SK-N-SH (cell line): ENCODE results near the gene KLHL30. TPM values are rescaled to one million over a fixed set of nuclear protein-coding genes. Genes with fewer than 3 reads are reported as not detected.

Source experiments
- CTCF ChIA-PET: fragments of 300-600, 350-600 bp; formaldehyde crosslinking; extraction: SDS; loops from one replicate; lab custom pipeline; 2021; lab: Yijun Ruan, JAX
- POLR2A ChIA-PET: fragments of 350-600 bp; sonication (Branson Sonifier 250); formaldehyde crosslinking; extraction: SDS; loops from one replicate; lab custom pipeline; 2020; ENCODE audit warnings: antibody characterized with exemption, inconsistent platforms; lab: Yijun Ruan, JAX
- DNase-seq: peaks from one replicate; pipeline ENCODE4 v3.0.0; 2012
- H2AFZ ChIP-seq: fragments of 200-600 bp; sonication (generic); 2 replicates; pipeline ENCODE4 v1.8.1; 2016; ENCODE audit warnings: antibody characterized with exemption, mild to moderate bottlenecking, low read depth
- H3F3A ChIP-seq: fragments of 200-600 bp; sonication (generic); replicated peaks from 2 replicates; pipeline ENCODE3; 2016; ENCODE audit warnings: antibody characterized with exemption, mild to moderate bottlenecking; ENCODE audit not compliant: insufficient read depth
- H3K27ac ChIP-seq, 2 experiments: fragments of 200-500 bp in 1 of 2; fragments of 200-600 bp in 1 of 2; sonication (Bioruptor generic) in 1 of 2; sonication (generic), shearing (Covaris generic) in 1 of 2; 2 replicates each; pipeline versions ENCODE4 v1.5.1 to v1.6.1; 2014 to 2016; ENCODE audit warnings: low read depth in 2 of 2, inconsistent platforms in 1 of 2, low read length in 1 of 2, mild to moderate bottlenecking in 1 of 2, mixed read lengths in 1 of 2
- H3K27me3 ChIP-seq: fragments of 200-600 bp; sonication (generic), shearing (Covaris generic); 2 replicates; pipeline ENCODE4 v1.6.1; 2016; ENCODE audit warnings: mixed run types; ENCODE audit not compliant: insufficient read depth
- H3K36me3 ChIP-seq, 2 experiments: fragments of 200-500 bp in 1 of 2; fragments of 200-600 bp in 1 of 2; sonication (Bioruptor generic) in 1 of 2; sonication (generic) in 1 of 2; replicated peaks in 1 of 2; 2 replicates each; pipeline versions ENCODE3 to v1.5.1; 2014 to 2016; ENCODE audit warnings: low read length in 1 of 2, mild to moderate bottlenecking in 1 of 2; ENCODE audit not compliant: insufficient read depth in 2 of 2, control insufficient read depth in 1 of 2
- H3K4me1 ChIP-seq, 2 experiments: fragments of 200-500 bp in 1 of 2; fragments of 200-600 bp in 1 of 2; sonication (Bioruptor generic) in 1 of 2; sonication (generic), shearing (Covaris generic) in 1 of 2; 2 replicates each; pipeline versions ENCODE4 v1.5.1 to v1.6.1; 2014 to 2016; ENCODE audit warnings: low read depth in 1 of 2, low read length in 1 of 2, mixed run types in 1 of 2; ENCODE audit not compliant: insufficient read depth in 2 of 2, control insufficient read depth in 1 of 2
- H3K4me2 ChIP-seq: fragments of 200-600 bp; sonication (generic), shearing (Covaris generic); 2 replicates; pipeline ENCODE4 v1.6.1; 2017; ENCODE audit warnings: mixed run types
- H3K4me3 ChIP-seq, 2 experiments: fragments of 200-500 bp in 1 of 2; fragments of 200-600 bp in 1 of 2; sonication (Bioruptor generic) in 1 of 2; sonication (generic), shearing (Covaris generic) in 1 of 2; 2 replicates each; pipeline versions ENCODE4 v1.5.1 to v1.8.1; 2014 to 2016; ENCODE audit warnings: low read depth in 2 of 2, inconsistent platforms in 1 of 2, low read length in 1 of 2, mild to moderate bottlenecking in 1 of 2, mixed read lengths in 1 of 2, moderate library complexity in 1 of 2
- H3K79me2 ChIP-seq: fragments of 200-600 bp; sonication (generic); 2 replicates; pipeline ENCODE4 v1.8.1; 2017; ENCODE audit warnings: mild to moderate bottlenecking; ENCODE audit not compliant: insufficient read depth
- H3K9ac ChIP-seq: fragments of 200-600 bp; sonication (generic); 2 replicates; pipeline ENCODE4 v1.6.1; 2017; ENCODE audit warnings: mixed run types
- H3K9me2 ChIP-seq: fragments of 200-600 bp; sonication (generic); 2 replicates; pipeline ENCODE4 v1.6.1; 2017; ENCODE audit warnings: mixed run types
- H3K9me3 ChIP-seq: fragments of 200-600 bp; sonication (generic); 2 replicates; pipeline ENCODE4 v1.6.1; 2017; ENCODE audit warnings: mixed run types, mild to moderate bottlenecking, moderate library complexity
- H4K20me1 ChIP-seq: fragments of 200-600 bp; sonication (generic); 2 replicates; pipeline ENCODE4 v1.6.1; 2017; ENCODE audit warnings: mild to moderate bottlenecking, mixed run types; ENCODE audit not compliant: insufficient read depth
- EZH2phosphoT487 ChIP-seq: fragments of 200-600 bp; sonication (generic); IDR thresholded peaks from 2 replicates; pipeline ENCODE4 v1.6.1; 2017; ENCODE audit warnings: low read depth, mixed run types, mild to moderate bottlenecking, antibody characterized with exemption, moderate library complexity, borderline replicate concordance
- GABPA ChIP-seq: IDR thresholded peaks from 2 replicates; pipeline ENCODE4 v1.4.0; 2012; ENCODE audit warnings: low read depth, mild to moderate bottlenecking
- JUND ChIP-seq: IDR thresholded peaks from 2 replicates; pipeline ENCODE4 v1.4.0; 2012
- MXI1 ChIP-seq: IDR thresholded peaks from 2 replicates; pipeline ENCODE4 v1.6.1; 2012; ENCODE audit warnings: mild to moderate bottlenecking, low read depth, low read length, improper control_type of control experiment
- POLR2AphosphoS5 ChIP-seq: IDR thresholded peaks from 2 replicates; pipeline ENCODE4 v1.6.1; 2012; ENCODE audit warnings: low read depth, low read length
- RCOR1 ChIP-seq: fragments of 150-350 bp; IDR thresholded peaks from 2 replicates; pipeline ENCODE4 v1.6.1; 2017; ENCODE audit warnings: antibody characterized with exemption, low read length
- RFX5 ChIP-seq: IDR thresholded peaks from 2 replicates; pipeline ENCODE4 v1.6.1; 2012; ENCODE audit warnings: mild to moderate bottlenecking, improper control_type of control experiment, low read length
- TAF1 ChIP-seq: IDR thresholded peaks from 2 replicates; pipeline ENCODE4 v1.6.1; 2012; ENCODE audit warnings: low read depth, mild to moderate bottlenecking, low read length, moderate library complexity, borderline replicate concordance
- TCF12 ChIP-seq: IDR thresholded peaks from 2 replicates; pipeline ENCODE4 v1.4.0; 2012
- TEAD4 ChIP-seq: IDR thresholded peaks from 2 replicates; pipeline ENCODE4 v1.4.0; 2012; ENCODE audit warnings: mild to moderate bottlenecking, borderline replicate concordance; ENCODE audit not compliant: insufficient read depth
- WGBS: methylation state at CpG from one replicate; pipeline ENCODE4 v1.1.6; 2017; ENCODE audit warnings: low lambda C conversion rate; 5-methylcytosine and 5-hydroxymethylcytosine counted together
- polyA plus RNA-seq, 3 experiments: library from polyadenylated mRNA; depleted of rRNA; stranded (reverse); fragments of >200 nt; gene quantifications; 2 replicates each; pipeline ENCODE4 v1.2.3, GENCODE V29; 2012
- TF ChIP-seq, protein P1 (sequence below): fragments of 150-350 bp; IDR thresholded peaks from 2 replicates; pipeline ENCODE4 v1.6.1; 2017; ENCODE audit warnings: antibody characterized with exemption, low read length, low read depth, borderline replicate concordance
- TF ChIP-seq, protein P2 (sequence below): fragments of 150-350 bp; IDR thresholded peaks from 2 replicates; pipeline ENCODE4 v1.6.1; 2016; ENCODE audit warnings: mild to moderate bottlenecking, low read depth, low read length
- TF ChIP-seq, protein P3 (sequence below): IDR thresholded peaks from 2 replicates; pipeline ENCODE4 v1.4.0; 2012; ENCODE audit warnings: low read depth, borderline replicate concordance
- TF ChIP-seq, protein P4 (sequence below): fragments of 200-600 bp; sonication (generic); IDR thresholded peaks from 2 replicates; pipeline ENCODE4 v1.6.1; 2017; ENCODE audit warnings: antibody characterized with exemption, mild to moderate bottlenecking, moderate library complexity

Gene KLHL30
- polyA plus RNA-seq, 1 of the 3 experiments (the other 2 are of a cell fraction): not detected

DNA sequence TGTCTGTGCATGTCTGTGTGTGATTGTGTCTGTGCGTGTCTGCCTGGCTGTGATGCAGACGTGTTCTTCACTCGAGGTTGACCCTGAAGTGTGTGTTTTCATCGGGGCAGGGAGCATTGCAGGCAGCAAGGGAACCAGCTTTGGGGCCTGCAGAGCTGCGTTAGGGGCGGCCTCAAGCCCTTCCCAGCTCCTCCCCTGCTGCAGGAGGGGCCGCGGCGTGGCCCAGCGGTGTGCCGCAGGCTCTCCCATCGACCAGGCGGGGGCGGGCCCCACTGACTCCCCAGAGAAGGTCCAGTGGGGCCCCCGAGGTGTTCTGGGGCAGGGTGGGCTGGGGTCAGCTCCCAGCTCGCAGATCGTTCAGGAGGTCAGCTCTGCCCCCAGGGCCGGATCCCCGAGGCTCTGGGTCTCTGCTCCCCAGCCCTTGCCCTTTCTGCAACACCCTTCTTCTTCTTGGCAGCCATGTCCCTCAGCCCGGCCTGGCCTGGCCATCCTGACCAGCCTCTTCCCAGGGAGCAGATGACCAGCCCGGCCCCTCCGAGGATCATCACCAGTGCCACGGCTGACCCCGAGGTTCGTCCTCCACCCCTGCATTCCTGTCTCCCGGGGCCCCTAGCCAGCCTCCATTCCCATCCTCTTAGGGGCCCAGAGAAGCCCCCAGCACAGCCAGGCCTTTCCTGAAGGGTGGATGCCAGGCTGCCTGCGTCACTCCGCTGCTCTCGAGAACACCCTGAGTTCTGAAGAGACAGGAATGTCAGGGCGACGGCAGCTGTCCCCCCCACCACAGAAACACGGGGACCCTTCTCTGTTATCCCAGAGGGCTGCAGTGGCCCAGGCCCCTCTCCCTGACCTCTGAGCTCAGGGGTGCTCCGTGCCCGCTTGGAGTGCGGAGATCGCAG is 11.1 kb upstream of the KLHL30 start:
- Histone ChIP-seq H3F3A (no peaks in the 10 kb centered on the region), H3K4me3 (no peak overlapping the region), H3K9me3 (no peaks in the 10 kb centered on the region)
- 67% methylated on average over 11 of the region's 36 CpGs for WGBS
- no peak for TF ChIP-seq TCF12
- no peak for TF ChIP-seq MXI1
- no peak for TF ChIP-seq TEAD4
- TF ChIP-seq, protein P1, sequence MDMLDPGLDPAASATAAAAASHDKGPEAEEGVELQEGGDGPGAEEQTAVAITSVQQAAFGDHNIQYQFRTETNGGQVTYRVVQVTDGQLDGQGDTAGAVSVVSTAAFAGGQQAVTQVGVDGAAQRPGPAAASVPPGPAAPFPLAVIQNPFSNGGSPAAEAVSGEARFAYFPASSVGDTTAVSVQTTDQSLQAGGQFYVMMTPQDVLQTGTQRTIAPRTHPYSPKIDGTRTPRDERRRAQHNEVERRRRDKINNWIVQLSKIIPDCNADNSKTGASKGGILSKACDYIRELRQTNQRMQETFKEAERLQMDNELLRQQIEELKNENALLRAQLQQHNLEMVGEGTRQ: no peak
- TF ChIP-seq, protein P2, sequence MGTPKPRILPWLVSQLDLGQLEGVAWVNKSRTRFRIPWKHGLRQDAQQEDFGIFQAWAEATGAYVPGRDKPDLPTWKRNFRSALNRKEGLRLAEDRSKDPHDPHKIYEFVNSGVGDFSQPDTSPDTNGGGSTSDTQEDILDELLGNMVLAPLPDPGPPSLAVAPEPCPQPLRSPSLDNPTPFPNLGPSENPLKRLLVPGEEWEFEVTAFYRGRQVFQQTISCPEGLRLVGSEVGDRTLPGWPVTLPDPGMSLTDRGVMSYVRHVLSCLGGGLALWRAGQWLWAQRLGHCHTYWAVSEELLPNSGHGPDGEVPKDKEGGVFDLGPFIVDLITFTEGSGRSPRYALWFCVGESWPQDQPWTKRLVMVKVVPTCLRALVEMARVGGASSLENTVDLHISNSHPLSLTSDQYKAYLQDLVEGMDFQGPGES: no peak
- no peak for TF ChIP-seq RCOR1
- no peak for TF ChIP-seq EZH2phosphoT487
- no peak for TF ChIP-seq JUND
- TF ChIP-seq, protein P3, sequence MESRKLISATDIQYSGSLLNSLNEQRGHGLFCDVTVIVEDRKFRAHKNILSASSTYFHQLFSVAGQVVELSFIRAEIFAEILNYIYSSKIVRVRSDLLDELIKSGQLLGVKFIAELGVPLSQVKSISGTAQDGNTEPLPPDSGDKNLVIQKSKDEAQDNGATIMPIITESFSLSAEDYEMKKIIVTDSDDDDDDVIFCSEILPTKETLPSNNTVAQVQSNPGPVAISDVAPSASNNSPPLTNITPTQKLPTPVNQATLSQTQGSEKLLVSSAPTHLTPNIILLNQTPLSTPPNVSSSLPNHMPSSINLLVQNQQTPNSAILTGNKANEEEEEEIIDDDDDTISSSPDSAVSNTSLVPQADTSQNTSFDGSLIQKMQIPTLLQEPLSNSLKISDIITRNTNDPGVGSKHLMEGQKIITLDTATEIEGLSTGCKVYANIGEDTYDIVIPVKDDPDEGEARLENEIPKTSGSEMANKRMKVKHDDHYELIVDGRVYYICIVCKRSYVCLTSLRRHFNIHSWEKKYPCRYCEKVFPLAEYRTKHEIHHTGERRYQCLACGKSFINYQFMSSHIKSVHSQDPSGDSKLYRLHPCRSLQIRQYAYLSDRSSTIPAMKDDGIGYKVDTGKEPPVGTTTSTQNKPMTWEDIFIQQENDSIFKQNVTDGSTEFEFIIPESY: no peak
- TF ChIP-seq RFX5: no peak
- TF ChIP-seq, protein P4, sequence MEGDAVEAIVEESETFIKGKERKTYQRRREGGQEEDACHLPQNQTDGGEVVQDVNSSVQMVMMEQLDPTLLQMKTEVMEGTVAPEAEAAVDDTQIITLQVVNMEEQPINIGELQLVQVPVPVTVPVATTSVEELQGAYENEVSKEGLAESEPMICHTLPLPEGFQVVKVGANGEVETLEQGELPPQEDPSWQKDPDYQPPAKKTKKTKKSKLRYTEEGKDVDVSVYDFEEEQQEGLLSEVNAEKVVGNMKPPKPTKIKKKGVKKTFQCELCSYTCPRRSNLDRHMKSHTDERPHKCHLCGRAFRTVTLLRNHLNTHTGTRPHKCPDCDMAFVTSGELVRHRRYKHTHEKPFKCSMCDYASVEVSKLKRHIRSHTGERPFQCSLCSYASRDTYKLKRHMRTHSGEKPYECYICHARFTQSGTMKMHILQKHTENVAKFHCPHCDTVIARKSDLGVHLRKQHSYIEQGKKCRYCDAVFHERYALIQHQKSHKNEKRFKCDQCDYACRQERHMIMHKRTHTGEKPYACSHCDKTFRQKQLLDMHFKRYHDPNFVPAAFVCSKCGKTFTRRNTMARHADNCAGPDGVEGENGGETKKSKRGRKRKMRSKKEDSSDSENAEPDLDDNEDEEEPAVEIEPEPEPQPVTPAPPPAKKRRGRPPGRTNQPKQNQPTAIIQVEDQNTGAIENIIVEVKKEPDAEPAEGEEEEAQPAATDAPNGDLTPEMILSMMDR: no peak
- TF ChIP-seq TAF1: no peak
- TF ChIP-seq GABPA: no peak
- TF ChIP-seq POLR2AphosphoS5: no peak
- TF ChIP-seq, all 33 proteins: peak for 0
- Histone ChIP-seq H3K9ac (no peak overlapping the region), H3K4me2 (no peak overlapping the region), H3K9me2 (no peaks in the 10 kb centered on the region), H3K36me3 (no peaks in the 10 kb centered on the region), H4K20me1 (no peaks in the 10 kb centered on the region), H3K79me2 (no peaks in the 10 kb centered on the region), H3K27ac (no peak overlapping the region), H3K27me3 (no peaks in the 10 kb centered on the region), H2AFZ (no peak overlapping the region), H3K4me1 (no peaks in the 10 kb centered on the region)
- DNase-seq: no peak
- ChIA-PET POLR2A (no interaction called here), CTCF (no interaction called here)
